NT2/D1 (cell line): ENCODE data around the gene C19orf12.

Experiments
- SUZ12 ChIP-seq: IDR thresholded peaks from 2 replicates; pipeline ENCODE4 v1.6.1; 2011; ENCODE audit not compliant: insufficient read length, insufficient read depth; ENCODE audit errors: extremely low read depth
- YY1 ChIP-seq: IDR thresholded peaks from 2 replicates; pipeline ENCODE4 v1.6.1; 2011; ENCODE audit not compliant: insufficient read length, insufficient read depth
- ZNF274 ChIP-seq: IDR thresholded peaks from 2 replicates; pipeline ENCODE4 v1.6.1; 2011; ENCODE audit warnings: mild to moderate bottlenecking, low read depth, low read length

- no peak for TF ChIP-seq SUZ12
- no peak for TF ChIP-seq ZNF274
- TF ChIP-seq YY1 = no peak
Measured at GRCh38 chr19:29751932-29752331, 36.9 kb upstream of the C19orf12 start.
